Measurements from ENCODE around the gene OSM. TPM values are rescaled to one million over a fixed set of nuclear protein-coding genes. Genes with fewer than 3 reads are reported as not detected.

Gene OSM
- total RNA-seq, 2 donors from 2014 or later, result not detected

- no peak overlapping the region for H3K4me3 ChIP-seq
- no peak for TF ChIP-seq POLR2A (IDR thresholded peaks at IDR 0.05)
- TF ChIP-seq CTCF (IDR thresholded peaks at IDR 0.05), result no peak
- ATAC-seq (no peak), DNase-seq (peak in 1 of 4 donors; percentile 41)
- WGBS, 2 donors, result 68 to 95% methylated on average over 7 to 10 of the region's 14 CpGs
- H3K27me3 ChIP-seq, result no peaks in the 10 kb centered on the region
- no peaks in the 10 kb centered on the region for H3K9me3 ChIP-seq
- intact Hi-C loops (cut with DNase I), result no loop called here
- H3K27ac ChIP-seq, result peak overlapping the region in 2 of 4 donors; percentile 25 to 62
- H3K4me1 ChIP-seq, result peaks cover 5% of the 10 kb centered on the region
- no peaks in the 10 kb centered on the region for H3K36me3 ChIP-seq (replicated peaks in 1 of 2; ENCODE audit: insufficient read depth in 1 of 2, low read depth in 2 of 2)
Measured at GRCh38 chr22:30267382-30268302, 991 bp upstream of the OSM start.

- H3K36me3 ChIP-seq (replicated peaks in 1 of 2; ENCODE audit: insufficient read depth in 1 of 2, low read depth in 2 of 2), result no peaks in the 10 kb centered on the region
- 67 to 71% methylated on average over 2 to 20 of the region's 24 CpGs for WGBS, 2 donors
- no peak for ATAC-seq
- no peaks in the 10 kb centered on the region for H3K27me3 ChIP-seq
- intact Hi-C loops (cut with DNase I), result no loop called here
- peaks cover 5% of the 10 kb centered on the region for H3K4me1 ChIP-seq
- H3K4me3 ChIP-seq, result no peak overlapping the region
- TF ChIP-seq CTCF (IDR thresholded peaks at IDR 0.05), result no peak
- TF ChIP-seq POLR2A (IDR thresholded peaks at IDR 0.05), result peak in 2 of 3 donors; percentile 26 to 51
- DNase-seq, result peak in 1 of 4 donors; percentile 69
- peak overlapping the region in 2 of 4 donors; percentile 35 to 62 for H3K27ac ChIP-seq
- H3K9me3 ChIP-seq, result no peaks in the 10 kb centered on the region
Measured at GRCh38 chr22:30265823-30266444, 717 bp downstream of the OSM start.

- 76% methylated on average over 8 of the region's 9 CpGs; no CpG with 5 or more reads in 1 of the 2 donors for WGBS, 2 donors
- no peak for ATAC-seq
- H3K27ac ChIP-seq, result no peak overlapping the region
Measured at GRCh38 chr22:30265131-30265720, 1.4 kb downstream of the OSM start.

GRCh38 chr22:30263883-30264282, 2.8 kb downstream of the OSM start:
- Histone ChIP-seq H3K4me3 (no peak overlapping the region), H3K4me1 (peaks cover 5% of the 10 kb centered on the region), H3K27ac (no peak overlapping the region), H3K27me3 (no peaks in the 10 kb centered on the region), H3K36me3 (replicated peaks in 1 of 2; ENCODE audit: insufficient read depth in 1 of 2, low read depth in 2 of 2) (no peaks in the 10 kb centered on the region), H3K9me3 (no peaks in the 10 kb centered on the region)
- intact Hi-C loops (cut with DNase I), result no loop called here
- no peak for TF ChIP-seq POLR2A (IDR thresholded peaks at IDR 0.05)
- ATAC-seq, result no peak
- DNase-seq, result no peak
- 83 to 90% methylated on average over 2 to 17 of the region's 17 CpGs for WGBS, 2 donors

More at GRCh38 chr22:30265131-30265720, 1.4 kb downstream of the OSM start:
- no peaks in the 10 kb centered on the region for H3K36me3 ChIP-seq (replicated peaks in 1 of 2; ENCODE audit: insufficient read depth in 1 of 2, low read depth in 2 of 2)
- intact Hi-C loops (cut with DNase I), result no loop called here
- TF ChIP-seq POLR2A (IDR thresholded peaks at IDR 0.05) (no peak), CTCF (IDR thresholded peaks at IDR 0.05) (no peak)
- peaks cover 5% of the 10 kb centered on the region for H3K4me1 ChIP-seq
- DNase-seq, result no peak
- H3K9me3 ChIP-seq, result no peaks in the 10 kb centered on the region
- H3K27me3 ChIP-seq, result no peaks in the 10 kb centered on the region
- H3K4me3 ChIP-seq, result no peak overlapping the region

All from body of pancreas (tissue), 4 donors.